Ovary (tissue), 9 donors: Measurements from ENCODE around the gene GJD4. TPM values are rescaled to one million over a fixed set of nuclear protein-coding genes. Genes with fewer than 3 reads are reported as not detected.

ENCODE experiments used
- DNase-seq, 5 donors: peaks; one replicate each; pipeline ENCODE4 v3.0.0-alpha.2; 2019 to 2020
- H3K27ac ChIP-seq, 2 donors: fragments of 200-600 bp; one replicate each; pipeline versions ENCODE4 v1.5.1 to v1.8.0; 2019 to 2022
- H3K27me3 ChIP-seq: fragments of 200-600 bp; one replicate; pipeline ENCODE4 v1.8.0; 2022
- H3K36me3 ChIP-seq: fragments of 200-600 bp; sonication (generic); one replicate; pipeline ENCODE4 v1.5.1; 2019
- H3K4me1 ChIP-seq: one replicate; pipeline ENCODE4 v1.8.1; 2013; ENCODE audit warnings: mild to moderate bottlenecking, moderate library complexity; ENCODE audit not compliant: insufficient read depth
- H3K4me3 ChIP-seq: fragments of 200-600 bp; sonication (generic); one replicate; pipeline ENCODE4 v1.5.1; 2017
- H3K9me3 ChIP-seq, 2 donors: fragments of 200-600 bp in 1 of 2; sonication (generic) in 1 of 2; one replicate each; pipeline versions ENCODE4 v1.5.1 to v1.8.1; 2013 to 2019; ENCODE audit warnings: mild to moderate bottlenecking in 1 of 2, moderate library complexity in 1 of 2
- EP300 ChIP-seq: sonication (generic); formaldehyde crosslinking; IDR thresholded peaks from one replicate; pipeline ENCODE4 v1.6.1; 2017; ENCODE audit warnings: antibody characterized with exemption
- POLR2A ChIP-seq: fragments of 450-650 bp; IDR thresholded peaks from one replicate; pipeline ENCODE4 v1.6.1; 2017; ENCODE audit warnings: antibody characterized with exemption, mild to moderate bottlenecking, moderate library complexity
- whole genome bisulfite sequencing, 3 donors: extraction: QIAGEN DNeasy Blood & Tissue Kit in 1 of 3; methylation state at CpG; one replicate each; pipeline versions ENCODE4 v1.1.5 to v1.1.7; 2013 to 2017; 5-methylcytosine and 5-hydroxymethylcytosine counted together
- intact Hi-C, 4 donors: fragments of 100-400 bp; cut with DNase I; formaldehyde crosslinking; loops; one replicate each; pipeline versions ENCODE4 v1.11.0 to v1.15.1; 2022 to 2023
- polyA plus RNA-seq, 2 donors: library from polyadenylated mRNA; stranded (reverse); fragments of 200-250 nt in 1 of 2; fragments of 350-450 nt in 1 of 2; fragmentation: Illumina TruSeq in 1 of 2; extraction: RNeasy Lipid Tissue Mini Kit (QIAGEN cat#74804) in 1 of 2; gene quantifications; one replicate each; pipeline ENCODE4 v1.2.3, GENCODE V29; 2013 to 2014
- total RNA-seq, 7 donors: library from RNA; depleted of rRNA in 2 of 7; stranded (reverse); fragments of >200 nt in 2 of 7; fragmentation: NEBNext Ultra II Directional in 3 of 7; extraction: Animal tissue kit (Norgen Biotek cat#: 25700) in 3 of 7; gene quantifications; one replicate each; pipeline versions ENCODE4 v1.1.0 to v1.2.4, GENCODE V29; 2016 to 2023
- TF ChIP-seq, protein P1 (sequence below), 3 donors: fragments of 450-650 bp in 2 of 3; fragments of 200-600 bp in 1 of 3; IDR thresholded peaks; one replicate each; pipeline versions ENCODE4 v1.5.1 to v1.8.0; 2016 to 2022; ENCODE audit warnings: antibody characterized with exemption in 3 of 3, mild to moderate bottlenecking in 1 of 3
- donor health status: DM: no; HTN: no; CAD: no; lungs with moderate emphysema.
- donor health status: DM: no; HTN: no; CAD: no.
- donor health status: Bipolar disorder and iron deficiency.
- donor health status: DM: yes; HTN: yes; CAD: no.
- donor health status: DM: no; HTN: no; CAD: no.
- donor health status: DM: yes; HTN: yes; CAD: no.

Gene GJD4
- total and polyA plus RNA-seq, 9 donors = not detected

GRCh38 chr10:35585356-35585755 is 19.8 kb upstream of the GJD4 start:
- no peak for DNase-seq
- no peaks in the 10 kb centered on the region for H3K9me3 ChIP-seq
- no peak for TF ChIP-seq POLR2A
- TF ChIP-seq EP300 = no peak
- TF ChIP-seq, protein P1, sequence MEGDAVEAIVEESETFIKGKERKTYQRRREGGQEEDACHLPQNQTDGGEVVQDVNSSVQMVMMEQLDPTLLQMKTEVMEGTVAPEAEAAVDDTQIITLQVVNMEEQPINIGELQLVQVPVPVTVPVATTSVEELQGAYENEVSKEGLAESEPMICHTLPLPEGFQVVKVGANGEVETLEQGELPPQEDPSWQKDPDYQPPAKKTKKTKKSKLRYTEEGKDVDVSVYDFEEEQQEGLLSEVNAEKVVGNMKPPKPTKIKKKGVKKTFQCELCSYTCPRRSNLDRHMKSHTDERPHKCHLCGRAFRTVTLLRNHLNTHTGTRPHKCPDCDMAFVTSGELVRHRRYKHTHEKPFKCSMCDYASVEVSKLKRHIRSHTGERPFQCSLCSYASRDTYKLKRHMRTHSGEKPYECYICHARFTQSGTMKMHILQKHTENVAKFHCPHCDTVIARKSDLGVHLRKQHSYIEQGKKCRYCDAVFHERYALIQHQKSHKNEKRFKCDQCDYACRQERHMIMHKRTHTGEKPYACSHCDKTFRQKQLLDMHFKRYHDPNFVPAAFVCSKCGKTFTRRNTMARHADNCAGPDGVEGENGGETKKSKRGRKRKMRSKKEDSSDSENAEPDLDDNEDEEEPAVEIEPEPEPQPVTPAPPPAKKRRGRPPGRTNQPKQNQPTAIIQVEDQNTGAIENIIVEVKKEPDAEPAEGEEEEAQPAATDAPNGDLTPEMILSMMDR (IDR thresholded peaks at IDR 0.05) = no peak
- no peak overlapping the region for H3K27ac ChIP-seq
- WGBS, 3 donors = 94 to 95% (median 94%) methylated on average over 11 of the region's 11 CpGs
- intact Hi-C loops = no loop called here
- no peaks in the 10 kb centered on the region for H3K36me3 ChIP-seq
- H3K4me1 ChIP-seq = no peaks in the 10 kb centered on the region
- H3K4me3 ChIP-seq = no peak overlapping the region
- H3K27me3 ChIP-seq = no peaks in the 10 kb centered on the region

- Histone ChIP-seq H3K4me1 (no peaks in the 10 kb centered on the region), H3K4me3 (no peak overlapping the region), H3K9me3 (no peaks in the 10 kb centered on the region), H3K27ac (no peak overlapping the region), H3K36me3 (no peaks in the 10 kb centered on the region), H3K27me3 (no peaks in the 10 kb centered on the region)
- intact Hi-C loops = no loop called here
- WGBS, 3 donors = 53 to 64% (median 63%) methylated on average over 8 of the region's 8 CpGs
- no peak for DNase-seq
- no peak for TF ChIP-seq EP300
- no peak for TF ChIP-seq POLR2A
- TF ChIP-seq, protein P1 (IDR thresholded peaks at IDR 0.05) = no peak
Observed at GRCh38 chr10:35585903-35586535, 19.1 kb upstream of the GJD4 start.

DNA sequence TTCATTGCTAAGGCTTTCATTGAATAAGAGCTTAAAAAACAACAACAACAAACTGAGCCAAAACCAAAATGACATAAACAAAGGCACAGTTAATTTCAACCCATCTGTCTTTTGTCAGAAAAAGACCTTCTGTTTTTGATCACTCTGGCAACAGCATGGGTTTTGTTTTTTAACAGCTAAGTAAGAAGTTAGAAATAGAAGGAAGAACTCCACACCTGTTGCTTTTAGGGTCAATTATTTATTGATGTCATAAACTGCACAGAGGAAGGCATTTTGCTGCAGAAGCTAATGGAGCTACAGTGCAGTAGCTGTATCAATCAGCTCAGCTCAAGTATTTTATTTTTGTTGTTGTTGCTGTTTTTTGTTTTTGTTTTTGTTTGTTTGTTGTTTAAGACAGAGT is 16.3 kb upstream of the GJD4 start:
- Histone ChIP-seq H3K4me1 (no peaks in the 10 kb centered on the region), H3K27ac (no peak overlapping the region), H3K9me3 (no peaks in the 10 kb centered on the region), H3K36me3 (no peaks in the 10 kb centered on the region), H3K27me3 (no peaks in the 10 kb centered on the region), H3K4me3 (no peak overlapping the region)
- TF ChIP-seq, protein P1 (IDR thresholded peaks at IDR 0.05) = no peak
- TF ChIP-seq POLR2A (no peak), EP300 (no peak)
- intact Hi-C loops = no loop called here
- DNase-seq = no peak

- H3K4me1 ChIP-seq = no peaks in the 10 kb centered on the region
- H3K27me3 ChIP-seq = no peaks in the 10 kb centered on the region
- DNase-seq = no peak
- WGBS, 3 donors = 91 to 95% (median 93%) methylated on average over 4 of the region's 4 CpGs
- TF ChIP-seq EP300 (no peak), POLR2A (no peak)
- TF ChIP-seq, protein P1 (IDR thresholded peaks at IDR 0.05) = no peak
- intact Hi-C loops = no loop called here
- no peak overlapping the region for H3K27ac ChIP-seq
- H3K36me3 ChIP-seq = no peaks in the 10 kb centered on the region
- no peak overlapping the region for H3K4me3 ChIP-seq
- no peaks in the 10 kb centered on the region for H3K9me3 ChIP-seq
Observed at GRCh38 chr10:35592441-35592840, 12.7 kb upstream of the GJD4 start.
